Adrenal gland (tissue), 12 donors: ENCODE data around the gene VPS18. TPM values are rescaled to one million over a fixed set of nuclear protein-coding genes. Genes with fewer than 3 reads are reported as not detected.

Experiments
- DNase-seq, 7 donors: peaks; one replicate each; pipeline ENCODE4 v3.0.0-alpha.2; 2019 to 2020
- H3K27ac ChIP-seq, 5 donors: fragments of 200-600 bp; sonication (generic) in 4 of 5; 1 replicate in 3 of 5; 2 replicates in 2 of 5; pipeline versions ENCODE4 v1.5.1 to v1.8.0; 2016 to 2020; ENCODE audit warnings: mild to moderate bottlenecking in 1 of 5
- H3K27me3 ChIP-seq: fragments of 200-600 bp; 2 replicates; pipeline ENCODE4 v1.8.0; 2021
- H3K36me3 ChIP-seq, 2 donors: fragments of 200-600 bp; replicated peaks in 1 of 2; 1 replicate in 1 of 2; 2 replicates in 1 of 2; pipeline versions ENCODE4 v1.5.1 to v1.8.0; 2018 to 2022
- H3K4me1 ChIP-seq, 2 donors: fragments of 200-600 bp; replicated peaks in 1 of 2; 1 replicate in 1 of 2; 2 replicates in 1 of 2; pipeline versions ENCODE4 v1.5.1 to v1.8.0; 2018 to 2021
- H3K4me3 ChIP-seq, 4 donors: fragments of 200-600 bp; sonication (generic) in 3 of 4; one replicate each; pipeline ENCODE4 v1.5.1; 2016 to 2018
- H3K9me3 ChIP-seq, 3 donors: fragments of 200-600 bp; sonication (generic) in 1 of 3; replicated peaks in 1 of 3; 1 replicate in 2 of 3; 2 replicates in 1 of 3; pipeline versions ENCODE4 v1.5.1 to v1.8.0; 2016 to 2021
- POLR2A ChIP-seq, 2 donors: fragments of 450-650 bp; IDR thresholded peaks; one replicate each; pipeline ENCODE4 v1.6.1; 2017; ENCODE audit warnings: antibody characterized with exemption in 2 of 2, mild to moderate bottlenecking in 2 of 2, moderate library complexity in 1 of 2
- WGBS, 4 donors: extraction: QIAGEN DNeasy Blood & Tissue Kit in 2 of 4; methylation state at CpG; one replicate each; pipeline versions ENCODE4 v1.1.5 to v1.1.7; 2013 to 2017; 5-methylcytosine and 5-hydroxymethylcytosine counted together
- intact Hi-C, 2 donors: fragments of 100-400 bp; cut with DNase I; formaldehyde crosslinking; loops; one replicate each; pipeline versions ENCODE4 v1.14.1 to v1.15.0; 2022 to 2023
- polyA plus RNA-seq, 3 donors: library from polyadenylated mRNA; stranded (reverse); fragments of 200-250 nt in 2 of 3; fragments of 350-450 nt in 1 of 3; fragmentation: Illumina TruSeq in 1 of 3; extraction: RNeasy Lipid Tissue Mini Kit (QIAGEN cat#74804) in 1 of 3; gene quantifications; one replicate each; pipeline ENCODE4 v1.2.3, GENCODE V29; 2013 to 2014
- total RNA-seq, 9 donors: library from RNA; depleted of rRNA in 4 of 9; stranded (reverse); fragments of >200 nt in 4 of 9; fragments of 120-200 nt in 1 of 9; fragmentation: NEBNext Ultra II Directional in 1 of 9; extraction: Animal tissue kit (Norgen Biotek cat#: 25700) in 1 of 9; gene quantifications; one replicate each; pipeline versions ENCODE4 v1.1.0 to v1.2.4, GENCODE V29; 2013 to 2023
- TF ChIP-seq, protein P1 (sequence below), 6 experiments: fragments of 450-650 bp in 4 of 6; fragments of 200-600 bp in 2 of 6; sonication (generic) in 1 of 6; IDR thresholded peaks; 1 replicate in 5 of 6; 2 replicates in 1 of 6; pipeline versions ENCODE4 v1.5.1 to v1.8.0; 2016 to 2021; ENCODE audit warnings: antibody characterized with exemption in 6 of 6, mild to moderate bottlenecking in 2 of 6, moderate library complexity in 1 of 6
- donor health status: healthy with polysubstance abuse.
- donor health status: Bipolar disorder and iron deficiency.
- donor health status: DM: yes; HTN: yes; CAD: no.
- donor health status: DM: no; HTN: no; CAD: no.
- donor health status: DM: no; HTN: no; CAD: no.
- donor health status: DM: yes; HTN: yes; CAD: no.

The VPS18 gene
- total and polyA plus RNA-seq, 12 donors, result 8.9 to 43.4 (median 30.0) TPM

DNA sequence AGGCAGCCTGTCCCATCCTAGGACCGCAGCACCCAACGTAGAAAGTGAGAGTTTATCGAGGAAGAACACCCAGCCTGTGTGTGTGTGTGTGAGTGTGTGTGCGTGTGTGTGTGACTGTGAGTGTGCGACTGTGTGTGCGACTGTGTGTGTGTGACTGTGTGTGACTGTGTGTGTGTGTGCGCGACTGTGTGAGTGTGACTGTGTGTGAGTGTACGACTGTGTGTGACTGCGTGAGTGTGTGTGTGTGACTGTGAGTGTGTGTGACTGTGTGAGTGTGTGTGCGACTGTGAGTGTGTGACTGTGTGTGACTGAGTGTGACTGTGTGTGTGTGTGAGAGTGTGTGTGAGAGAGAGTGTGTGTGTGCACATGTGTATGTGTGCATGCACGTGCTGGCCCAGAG, 19.8 kb downstream of the VPS18 start:
- TF ChIP-seq, protein P1, sequence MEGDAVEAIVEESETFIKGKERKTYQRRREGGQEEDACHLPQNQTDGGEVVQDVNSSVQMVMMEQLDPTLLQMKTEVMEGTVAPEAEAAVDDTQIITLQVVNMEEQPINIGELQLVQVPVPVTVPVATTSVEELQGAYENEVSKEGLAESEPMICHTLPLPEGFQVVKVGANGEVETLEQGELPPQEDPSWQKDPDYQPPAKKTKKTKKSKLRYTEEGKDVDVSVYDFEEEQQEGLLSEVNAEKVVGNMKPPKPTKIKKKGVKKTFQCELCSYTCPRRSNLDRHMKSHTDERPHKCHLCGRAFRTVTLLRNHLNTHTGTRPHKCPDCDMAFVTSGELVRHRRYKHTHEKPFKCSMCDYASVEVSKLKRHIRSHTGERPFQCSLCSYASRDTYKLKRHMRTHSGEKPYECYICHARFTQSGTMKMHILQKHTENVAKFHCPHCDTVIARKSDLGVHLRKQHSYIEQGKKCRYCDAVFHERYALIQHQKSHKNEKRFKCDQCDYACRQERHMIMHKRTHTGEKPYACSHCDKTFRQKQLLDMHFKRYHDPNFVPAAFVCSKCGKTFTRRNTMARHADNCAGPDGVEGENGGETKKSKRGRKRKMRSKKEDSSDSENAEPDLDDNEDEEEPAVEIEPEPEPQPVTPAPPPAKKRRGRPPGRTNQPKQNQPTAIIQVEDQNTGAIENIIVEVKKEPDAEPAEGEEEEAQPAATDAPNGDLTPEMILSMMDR (IDR thresholded peaks at IDR 0.05), result no peak
- TF ChIP-seq POLR2A (IDR thresholded peaks at IDR 0.05), result no peak
- H3K4me3 ChIP-seq, result no peak overlapping the region
- H3K9me3 ChIP-seq, result no peaks in the 10 kb centered on the region
- no peaks in the 10 kb centered on the region for H3K27me3 ChIP-seq
- DNase-seq, result no peak
- peaks cover 8 to 14% of the 10 kb centered on the region in 2 donors for H3K4me1 ChIP-seq
- 92 to 97% (median 94%) methylated on average over 12 of the region's 12 CpGs for WGBS, 4 donors
- intact Hi-C loops, result no loop called here
- H3K27ac ChIP-seq, result no peak overlapping the region
- H3K36me3 ChIP-seq, result no peaks in the 10 kb centered on the region

GRCh38 chr15:40914486-40914885, 20.2 kb downstream of the VPS18 start:
- 85 to 87% (median 86%) methylated on average over 8 of the region's 8 CpGs for WGBS, 4 donors
- Histone ChIP-seq H3K4me3 (no peak overlapping the region), H3K9me3 (no peaks in the 10 kb centered on the region), H3K4me1 (peaks cover 5 to 10% of the 10 kb centered on the region in 2 donors), H3K27me3 (no peaks in the 10 kb centered on the region), H3K36me3 (no peaks in the 10 kb centered on the region), H3K27ac (peak overlapping the region in 1 of 5 donors; percentile 22)
- no peak for DNase-seq
- no peak for TF ChIP-seq POLR2A (IDR thresholded peaks at IDR 0.05)
- TF ChIP-seq, protein P1 (IDR thresholded peaks at IDR 0.05), result no peak
- intact Hi-C loops, result no loop called here

- Histone ChIP-seq H3K27ac (peak overlapping the region in 1 of 5 donors; percentile 34), H3K9me3 (no peaks in the 10 kb centered on the region), H3K27me3 (no peaks in the 10 kb centered on the region), H3K4me1 (peaks cover 0 to 3% of the 10 kb centered on the region in 2 donors), H3K36me3 (no peaks in the 10 kb centered on the region), H3K4me3 (no peak overlapping the region)
- TF ChIP-seq, protein P1 (IDR thresholded peaks at IDR 0.05), result no peak
- no peak for TF ChIP-seq POLR2A (IDR thresholded peaks at IDR 0.05)
- intact Hi-C loops, result no loop called here
- no peak for DNase-seq
- 74 to 88% (median 82%) methylated on average over 12 of the region's 12 CpGs for WGBS, 4 donors
Measured at GRCh38 chr15:40915116-40915661, 20.9 kb downstream of the VPS18 start.

GRCh38 chr15:40915679-40916078, 21.4 kb downstream of the VPS18 start:
- no peaks in the 10 kb centered on the region for H3K9me3 ChIP-seq
- no peak for TF ChIP-seq POLR2A (IDR thresholded peaks at IDR 0.05)
- TF ChIP-seq, protein P1 (IDR thresholded peaks at IDR 0.05), result no peak
- H3K4me3 ChIP-seq, result no peak overlapping the region
- no peaks in the 10 kb centered on the region for H3K36me3 ChIP-seq
- intact Hi-C loops, result no loop called here
- no peaks in the 10 kb centered on the region for H3K4me1 ChIP-seq
- 75 to 84% (median 83%) methylated on average over 1 to 6 of the region's 6 CpGs; no CpG with 5 or more reads in 1 of the 4 donors for WGBS, 4 donors
- peak overlapping the region in 1 of 5 donors; percentile 34 for H3K27ac ChIP-seq
- no peaks in the 10 kb centered on the region for H3K27me3 ChIP-seq
- no peak for DNase-seq
